Neural progenitor cell (in vitro differentiated cells): ENCODE measurements around the gene IVNS1ABP. TPM values are rescaled to one million over a fixed set of nuclear protein-coding genes. Genes with fewer than 3 reads are reported as not detected.
A peak's percentile ranks its signal among the peaks of the same experiment; 100 is the strongest.

Source experiments
- DNase-seq: peaks from one replicate; pipeline ENCODE4 v3.0.0-alpha.2; 2016; ENCODE audit warnings: low spot score
- H2AFZ ChIP-seq: fragments of 200-600 bp; sonication (generic); replicated peaks from 2 replicates; pipeline ENCODE4 v1.6.1; 2016; ENCODE audit warnings: antibody characterized with exemption
- H3F3A ChIP-seq: fragments of 200-600 bp; sonication (generic); 2 replicates; pipeline ENCODE4 v1.6.1; 2016; ENCODE audit warnings: antibody characterized with exemption, low read depth
- H3K27ac ChIP-seq: fragments of 200-600 bp; sonication (generic); 2 replicates; pipeline ENCODE4 v1.5.1; 2016; ENCODE audit warnings: mild to moderate bottlenecking
- H3K27me3 ChIP-seq: fragments of 200-600 bp; sonication (generic); 2 replicates; pipeline ENCODE4 v1.6.1; 2016; ENCODE audit warnings: mild to moderate bottlenecking, moderate library complexity
- H3K36me3 ChIP-seq: fragments of 200-600 bp; sonication (generic); 2 replicates; pipeline ENCODE4 v1.5.1; 2016
- H3K4me1 ChIP-seq: fragments of 200-600 bp; sonication (generic); 2 replicates; pipeline ENCODE4 v1.6.1; 2016; ENCODE audit warnings: mixed run types
- H3K4me2 ChIP-seq: fragments of 200-600 bp; sonication (generic); 2 replicates; pipeline ENCODE4 v1.6.1; 2016
- H3K4me3 ChIP-seq: fragments of 200-600 bp; sonication (generic); 2 replicates; pipeline ENCODE4 v1.5.1; 2016
- H3K79me2 ChIP-seq: fragments of 200-600 bp; sonication (generic); 2 replicates; pipeline ENCODE4 v1.6.1; 2016; ENCODE audit warnings: low read depth
- H3K9ac ChIP-seq: fragments of 200-600 bp; sonication (generic); 2 replicates; pipeline ENCODE4 v1.6.1; 2016
- H3K9me3 ChIP-seq: fragments of 200-600 bp; sonication (generic); 2 replicates; pipeline ENCODE4 v1.5.1; 2016; ENCODE audit warnings: low read depth
- H4K20me1 ChIP-seq: fragments of 200-600 bp; sonication (generic); 2 replicates; pipeline ENCODE4 v1.6.1; 2016; ENCODE audit warnings: low read depth
- H3K27ac Mint-ChIP-seq: 3 replicates; pipeline ENCODE4 v1.8.0; 2021; ENCODE audit warnings: mixed read lengths
- H3K27me3 Mint-ChIP-seq: 2 replicates; pipeline ENCODE4 v1.8.0; 2022; ENCODE audit warnings: low read depth, mild to moderate bottlenecking, inconsistent platforms, moderate library complexity, mixed read lengths; ENCODE audit not compliant: insufficient read depth
- H3K36me3 Mint-ChIP-seq: 3 replicates; pipeline ENCODE4 v1.8.0; 2021; ENCODE audit warnings: mixed read lengths
- H3K4me1 Mint-ChIP-seq: 3 replicates; pipeline ENCODE4 v1.8.0; 2021; ENCODE audit warnings: mixed read lengths
- H3K4me3 Mint-ChIP-seq: 3 replicates; pipeline ENCODE4 v1.8.0; 2021; ENCODE audit warnings: mild to moderate bottlenecking, moderate library complexity, mixed read lengths
- H3K9me3 Mint-ChIP-seq: 3 replicates; pipeline ENCODE4 v1.8.0; 2020; ENCODE audit warnings: mixed read lengths
- CTCF ChIP-seq: fragments of 200-600 bp; sonication (generic); IDR thresholded peaks from 2 replicates; pipeline ENCODE4 v1.5.1; 2017; ENCODE audit warnings: antibody characterized with exemption, mild to moderate bottlenecking
- EZH2 ChIP-seq: fragments of 200-600 bp; sonication (generic); IDR thresholded peaks from 2 replicates; pipeline ENCODE4 v1.6.1; 2017; ENCODE audit warnings: antibody characterized with exemption, mild to moderate bottlenecking, moderate library complexity
- EZH2phosphoT487 ChIP-seq: fragments of 200-600 bp; sonication (generic); IDR thresholded peaks from 2 replicates; pipeline ENCODE4 v1.6.1; 2017; ENCODE audit warnings: antibody characterized with exemption
- total RNA-seq: library from RNA; depleted of rRNA; stranded (reverse); fragments of >200 nt; gene quantifications from 2 replicates; pipeline ENCODE4 v1.2.3, GENCODE V29; 2015; ENCODE audit warnings: low replicate concordance

IVNS1ABP gene
- total RNA-seq, 1 donor from 2014 or later: 193 TPM

GRCh38 chr1:185317886-185318310 is 855 bp upstream of the IVNS1ABP start:
- peaks cover 6% of the 10 kb centered on the region for H3K9me3 Mint-ChIP-seq
- peaks cover 36% of the 10 kb centered on the region for H3K4me1 Mint-ChIP-seq
- no peak for DNase-seq
- H3K27me3 ChIP-seq: no peaks in the 10 kb centered on the region
- no peak overlapping the region for H3K9ac ChIP-seq
- peaks cover 42% of the 10 kb centered on the region for H3K79me2 ChIP-seq
- peaks cover 3% of the 10 kb centered on the region for H3F3A ChIP-seq
- peaks cover 7% of the 10 kb centered on the region for H3K27me3 Mint-ChIP-seq
- peak overlapping the region; percentile 93 for H3K27ac Mint-ChIP-seq
- H3K4me3 Mint-ChIP-seq: peak overlapping the region; percentile 89
- H4K20me1 ChIP-seq: peaks cover 31% of the 10 kb centered on the region
- H2AFZ ChIP-seq: peak overlapping the region; percentile 74
- peaks cover 8% of the 10 kb centered on the region for H3K36me3 Mint-ChIP-seq
- peaks cover 17% of the 10 kb centered on the region for H3K4me1 ChIP-seq
- H3K27ac ChIP-seq: no peak overlapping the region
- TF ChIP-seq EZH2: no peak
- no peak for TF ChIP-seq EZH2phosphoT487
- no peak for TF ChIP-seq CTCF
- H3K4me2 ChIP-seq: peak overlapping the region; percentile 94
- no peaks in the 10 kb centered on the region for H3K9me3 ChIP-seq
- no peaks in the 10 kb centered on the region for H3K36me3 ChIP-seq
- peak overlapping the region; percentile 68 for H3K4me3 ChIP-seq

GRCh38 chr1:185316163-185317033 is 645 bp downstream of the IVNS1ABP start:
- peak overlapping the region; percentile 89 for H3K4me3 Mint-ChIP-seq
- Histone ChIP-seq H3K27me3 (no peaks in the 10 kb centered on the region), H3K9me3 (no peaks in the 10 kb centered on the region), H3K4me3 (peak overlapping the region; percentile 68), H3K9ac (peak overlapping the region; percentile 78), H3K4me1 (peaks cover 21% of the 10 kb centered on the region), H2AFZ (peak overlapping the region; percentile 53), H3K36me3 (no peaks in the 10 kb centered on the region), H4K20me1 (peaks cover 46% of the 10 kb centered on the region), H3K4me2 (peak overlapping the region; percentile 94), H3K79me2 (peaks cover 57% of the 10 kb centered on the region), H3F3A (peaks cover 3% of the 10 kb centered on the region), H3K27ac (peak overlapping the region; percentile 88)
- H3K27me3 Mint-ChIP-seq: peaks cover 7% of the 10 kb centered on the region
- H3K36me3 Mint-ChIP-seq: peaks cover 15% of the 10 kb centered on the region
- DNase-seq: peak; percentile 94
- H3K9me3 Mint-ChIP-seq: peaks cover 6% of the 10 kb centered on the region
- H3K27ac Mint-ChIP-seq: peak overlapping the region; percentile 95
- no peak for TF ChIP-seq EZH2
- no peak for TF ChIP-seq CTCF
- TF ChIP-seq EZH2phosphoT487: no peak
- H3K4me1 Mint-ChIP-seq: peaks cover 44% of the 10 kb centered on the region

GRCh38 chr1:185315445-185316071 is 1.5 kb downstream of the IVNS1ABP start:
- H3K27ac ChIP-seq: no peak overlapping the region
- TF ChIP-seq EZH2 (no peak), EZH2phosphoT487 (no peak), CTCF (no peak)
- peak overlapping the region; percentile 89 for H3K4me3 Mint-ChIP-seq
- DNase-seq: peak; percentile 13
- peaks cover 3% of the 10 kb centered on the region for H3F3A ChIP-seq
- peaks cover 44% of the 10 kb centered on the region for H3K4me1 Mint-ChIP-seq
- no peaks in the 10 kb centered on the region for H3K9me3 Mint-ChIP-seq
- peaks cover 15% of the 10 kb centered on the region for H3K36me3 Mint-ChIP-seq
- H3K27me3 Mint-ChIP-seq: peaks cover 7% of the 10 kb centered on the region
- no peaks in the 10 kb centered on the region for H3K27me3 ChIP-seq
- H3K36me3 ChIP-seq: no peaks in the 10 kb centered on the region
- H3K9me3 ChIP-seq: no peaks in the 10 kb centered on the region
- H3K9ac ChIP-seq: peak overlapping the region; percentile 56
- peak overlapping the region; percentile 94 for H3K4me2 ChIP-seq
- no peak overlapping the region for H2AFZ ChIP-seq
- peak overlapping the region; percentile 68 for H3K4me3 ChIP-seq
- peaks cover 65% of the 10 kb centered on the region for H3K79me2 ChIP-seq
- peaks cover 55% of the 10 kb centered on the region for H4K20me1 ChIP-seq
- peaks cover 21% of the 10 kb centered on the region for H3K4me1 ChIP-seq
- H3K27ac Mint-ChIP-seq: peak overlapping the region; percentile 45
